HG03575 (cell line): ENCODE results near the gene P2RX1.

Source experiments
- ATAC-seq: cut with Tn5 transposase; IDR thresholded peaks from one replicate; pipeline ENCODE4 v1.9.1; 2021; ENCODE audit not compliant: unreplicated experiment, insufficient number of reproducible peaks, low FRiP score; ENCODE audit errors: extremely low read depth

Gene P2RX1

DNA sequence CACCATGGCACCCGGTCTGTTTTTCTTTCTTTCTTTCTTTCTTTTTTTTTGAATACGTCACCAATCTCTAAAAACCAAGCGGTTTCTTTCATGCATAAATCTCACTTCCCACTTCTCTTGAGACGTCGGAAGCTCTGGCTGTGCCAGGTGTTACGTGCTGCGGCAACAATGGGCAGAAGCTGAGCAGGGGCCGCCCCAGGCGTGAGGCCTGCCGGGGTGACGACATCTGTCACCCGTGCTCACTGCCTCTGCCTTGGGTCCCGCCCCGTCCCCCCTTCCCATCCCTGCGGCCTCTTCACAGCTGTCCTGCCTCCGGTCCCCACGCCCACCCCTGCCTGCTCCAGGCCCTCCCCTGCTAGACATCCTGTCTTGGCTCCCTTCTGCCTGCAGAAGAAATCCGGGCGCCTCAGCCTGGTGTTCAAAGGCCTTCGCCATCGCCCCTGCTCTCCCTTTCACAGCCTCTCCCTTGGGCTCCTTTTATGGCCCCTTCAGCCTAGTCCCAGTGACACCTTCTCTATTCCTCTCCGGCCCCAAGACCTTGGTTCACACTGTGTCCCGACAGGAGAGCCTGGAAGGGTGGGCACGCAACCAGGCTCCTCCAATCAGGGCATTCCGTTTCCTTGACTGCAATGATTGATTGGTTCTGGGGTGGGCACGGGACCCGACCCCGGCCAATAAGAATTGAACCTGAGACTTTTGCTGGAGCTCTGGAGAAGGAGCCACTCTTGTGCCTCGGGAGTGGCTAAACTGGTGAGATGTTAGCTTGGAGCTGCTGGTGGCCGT is 4.8 kb downstream of the P2RX1 start:
- no peak for ATAC-seq

DNA sequence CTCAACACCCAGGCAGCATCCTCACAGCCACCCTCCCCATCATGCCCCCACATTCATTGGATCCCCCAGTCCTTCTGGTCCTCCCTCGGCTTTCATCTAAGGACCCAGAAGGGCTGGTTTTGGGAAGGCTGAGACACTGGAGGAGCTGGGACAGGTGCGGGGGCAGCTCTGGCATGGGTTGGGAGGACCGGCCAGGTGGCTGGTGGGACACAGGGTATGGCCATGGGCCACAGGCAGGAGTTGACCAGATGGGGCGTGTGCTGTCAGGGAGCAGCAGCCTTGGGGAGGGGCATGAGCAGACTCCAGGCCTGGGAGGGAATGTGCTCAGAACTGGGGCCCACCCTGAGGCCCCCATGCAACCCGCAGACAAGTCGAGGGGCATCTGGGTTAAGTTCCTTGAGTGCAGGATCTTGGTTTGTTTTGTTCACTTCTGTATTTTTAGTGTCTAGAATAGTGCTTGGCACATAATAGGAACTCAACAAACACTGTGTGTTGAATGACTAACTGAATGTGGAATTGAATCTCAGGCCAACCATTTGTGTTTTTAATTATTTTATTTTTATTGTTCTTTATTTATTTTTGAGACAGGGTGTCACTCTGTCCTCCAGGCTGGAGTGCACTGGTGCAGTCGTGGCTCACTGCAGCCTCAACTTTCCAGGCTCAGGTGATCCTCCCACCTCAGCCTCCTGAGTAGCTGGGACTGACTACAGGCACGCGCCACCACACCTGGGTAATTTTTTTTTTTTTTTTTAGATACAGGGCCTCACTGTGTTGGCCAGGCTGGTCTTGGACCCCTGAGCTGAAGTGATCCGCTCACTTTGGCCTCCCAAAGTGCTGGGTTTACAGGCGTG is 5.6 kb downstream of the P2RX1 start:
- no peak for ATAC-seq

DNA sequence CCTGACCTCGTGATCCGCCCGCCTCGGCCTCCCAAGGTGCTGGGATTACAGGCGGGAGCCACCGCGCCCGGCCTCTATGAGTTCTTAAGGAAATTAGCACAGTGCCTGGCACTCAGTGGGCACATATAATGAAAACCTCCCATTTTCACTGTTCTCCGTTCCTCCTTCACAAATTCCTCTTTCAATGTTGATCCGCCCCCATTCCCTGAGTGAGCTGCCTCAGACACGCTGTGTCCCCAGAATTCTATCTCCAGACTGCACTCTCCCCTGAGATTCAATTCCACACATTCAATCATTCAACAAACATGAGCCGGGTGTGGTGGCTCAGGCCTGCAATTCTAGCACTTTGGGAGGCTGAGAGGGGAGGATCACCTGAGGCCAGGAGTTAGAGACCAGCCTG is 7.0 kb downstream of the P2RX1 start:
- ATAC-seq = no peak

DNA sequence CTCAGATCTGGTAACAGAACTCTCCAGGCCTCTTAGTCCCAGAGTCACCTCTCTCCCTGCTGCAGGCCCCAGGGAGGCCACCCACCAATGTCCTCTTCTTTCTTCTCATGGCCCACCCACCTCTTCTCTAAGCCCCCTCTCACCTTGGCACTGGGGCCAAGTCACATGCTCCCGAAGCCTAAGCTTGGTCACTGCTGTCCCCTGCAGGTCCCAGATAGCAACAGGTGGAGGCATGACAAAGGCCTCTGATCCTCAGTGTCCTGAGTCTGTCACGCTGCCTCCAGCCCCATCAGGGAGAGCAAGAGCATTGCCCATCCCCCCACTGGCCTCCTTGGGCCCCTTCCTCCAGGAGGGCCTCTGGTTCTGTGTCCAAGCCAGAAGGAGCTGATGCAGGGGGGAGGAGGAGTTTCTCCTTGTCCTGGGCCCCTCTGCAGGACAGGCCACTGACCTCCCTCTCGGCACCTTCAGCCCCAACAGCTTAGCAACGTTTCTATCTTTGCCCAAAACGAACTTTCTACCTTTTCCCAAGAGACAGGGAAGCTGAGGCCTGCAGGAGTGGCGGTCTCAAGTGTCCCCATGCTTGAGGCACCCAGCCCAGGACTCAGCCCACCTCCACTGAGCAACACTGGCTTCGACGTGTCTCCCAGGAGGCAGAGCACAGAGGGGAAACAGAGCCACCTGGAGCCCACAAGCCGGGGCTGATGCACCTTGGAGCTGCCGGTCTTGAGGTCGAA is 8.6 kb downstream of the P2RX1 start:
- no peak for ATAC-seq

DNA sequence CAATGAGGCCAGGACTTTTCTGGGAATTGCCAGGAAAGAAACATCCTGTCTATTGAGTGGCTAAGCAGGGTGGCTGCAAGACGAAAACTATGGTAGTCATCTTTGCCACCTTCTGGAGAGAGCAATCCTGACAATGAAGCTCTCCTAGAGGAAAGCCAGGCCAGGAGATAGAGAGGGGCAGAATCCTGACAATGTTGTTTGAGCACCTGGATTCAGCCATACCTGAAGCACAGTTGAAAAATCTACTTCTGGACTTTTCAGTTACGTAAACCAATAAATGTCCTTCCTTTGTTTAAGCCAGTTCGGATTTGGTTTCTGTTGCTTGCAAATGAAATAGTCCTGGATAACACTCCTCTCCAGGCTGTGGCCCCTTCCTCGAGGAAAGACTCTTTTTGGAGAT is 9.4 kb downstream of the P2RX1 start:
- ATAC-seq = no peak

DNA sequence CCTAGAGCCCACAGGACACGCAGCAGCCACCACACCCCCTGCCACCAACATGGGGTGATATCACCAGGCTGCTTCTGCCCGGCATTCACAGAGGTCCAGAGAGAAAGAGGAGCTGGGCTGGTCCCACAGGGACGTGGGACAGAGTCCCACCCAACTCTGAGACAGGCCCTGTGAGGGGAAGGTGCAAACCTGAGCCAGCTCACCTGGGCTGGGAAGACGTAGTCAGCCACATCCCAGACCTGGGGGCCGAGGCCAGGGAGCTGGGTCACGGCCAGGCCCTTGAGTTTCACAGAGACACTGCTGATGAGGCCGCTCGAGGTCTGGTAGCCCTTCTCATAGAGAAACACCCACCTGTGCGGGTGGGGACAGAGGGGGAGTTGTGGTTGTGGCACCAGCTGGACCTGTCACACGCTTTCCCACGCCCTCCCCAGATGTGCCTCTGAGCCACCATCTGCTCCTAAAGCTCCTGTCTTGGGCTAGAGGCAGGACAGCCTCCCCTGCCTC is 11.2 kb downstream of the P2RX1 start:
- no peak for ATAC-seq

DNA sequence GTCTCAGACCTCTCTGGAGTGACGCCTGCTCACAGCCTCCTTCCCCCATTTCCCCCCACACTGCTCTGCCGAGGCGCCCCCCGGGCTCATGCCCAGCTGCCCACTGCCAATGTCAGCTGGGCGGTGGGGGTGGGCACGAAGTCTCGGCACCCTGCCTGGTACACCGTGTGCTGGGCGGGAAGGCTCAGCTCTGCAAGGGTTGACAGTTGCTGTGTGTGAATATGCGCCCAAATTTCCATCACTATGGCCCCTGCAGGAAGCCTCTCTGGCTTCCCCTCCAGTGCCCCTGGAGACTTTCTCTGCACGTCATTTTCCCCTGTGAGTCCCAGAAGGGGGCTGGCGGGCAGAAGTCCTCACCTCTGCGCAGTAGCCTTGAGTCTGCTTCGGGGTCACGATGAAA is 11.8 kb downstream of the P2RX1 start:
- ATAC-seq = no peak

DNA sequence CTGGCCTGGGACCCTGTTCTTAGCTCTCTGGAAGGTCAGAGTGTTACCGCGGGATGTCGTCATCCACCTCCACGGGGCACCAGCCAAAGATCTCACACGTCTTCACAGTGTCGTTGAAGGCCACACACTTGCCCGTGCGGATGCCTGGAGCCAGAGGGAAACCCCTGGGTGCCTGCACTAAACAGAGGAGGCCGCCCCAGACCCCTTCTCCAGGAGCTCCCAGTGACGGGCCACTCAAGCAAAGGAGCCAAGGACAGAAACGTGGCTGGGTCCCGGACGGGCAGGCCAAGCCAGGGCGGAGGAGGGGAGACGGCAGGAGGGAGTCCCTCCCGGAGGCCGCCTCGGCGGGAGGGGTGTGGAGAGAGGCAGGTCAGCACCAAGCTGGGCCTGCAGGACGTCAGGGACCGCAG is 12.4 kb downstream of the P2RX1 start:
- no peak for ATAC-seq

DNA sequence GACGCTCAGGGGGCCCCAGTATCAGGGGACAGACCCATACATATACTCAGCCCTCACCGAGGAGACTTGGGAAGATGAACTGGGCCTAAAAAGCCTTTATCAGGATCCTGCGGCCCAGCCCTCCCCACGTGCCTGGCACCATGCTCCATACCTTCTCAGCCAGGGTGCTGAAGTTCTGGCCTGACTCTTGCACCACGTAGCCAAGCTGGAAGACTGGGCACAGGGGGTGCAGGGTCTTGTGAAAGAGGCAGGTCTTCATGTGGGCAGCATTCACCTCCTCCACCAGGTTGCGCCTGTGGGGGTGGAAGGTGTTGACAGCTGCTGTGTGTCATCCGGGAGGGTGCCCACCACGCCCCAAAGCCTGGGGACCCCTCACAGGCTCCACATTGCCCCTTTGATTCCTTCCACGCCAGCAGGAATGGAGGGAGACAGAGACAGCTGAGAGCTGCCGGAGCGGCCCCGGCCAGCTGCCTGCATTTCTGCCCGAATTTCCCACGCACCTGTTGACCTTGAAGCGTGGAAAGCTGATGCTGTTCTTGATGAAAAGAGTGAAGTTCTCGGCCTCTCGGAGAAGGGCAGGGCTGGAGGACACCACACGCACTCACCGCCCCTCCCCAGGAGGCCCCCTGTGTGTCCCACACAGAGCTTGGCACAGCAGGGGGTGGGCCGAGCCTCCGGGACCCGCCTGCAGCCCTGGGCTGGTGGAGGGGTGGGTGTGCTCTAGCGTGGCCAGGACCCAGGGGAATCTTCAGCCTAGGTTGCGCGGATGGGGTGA is 13.0 kb downstream of the P2RX1 start:
- no peak for ATAC-seq

DNA sequence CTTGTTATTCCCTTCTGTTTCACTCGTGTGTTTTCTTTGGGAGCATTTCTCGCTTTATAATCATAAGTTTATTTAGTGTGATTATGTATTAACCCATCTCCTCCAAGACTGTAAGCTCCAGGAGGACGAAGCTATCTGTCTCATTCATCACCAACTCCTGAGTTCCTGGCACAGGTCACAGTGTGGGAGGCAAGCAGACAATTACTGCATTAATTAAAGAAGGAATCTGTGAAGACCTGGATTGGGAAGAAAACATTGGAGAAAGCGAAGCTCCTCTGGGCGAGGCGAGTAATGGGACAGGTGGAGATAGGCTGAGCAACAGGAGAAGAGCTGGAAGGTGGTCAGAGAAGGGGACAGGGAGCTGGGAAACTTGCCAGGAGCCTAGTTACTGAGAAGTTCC is 15.6 kb downstream of the P2RX1 start:
- no peak for ATAC-seq

DNA sequence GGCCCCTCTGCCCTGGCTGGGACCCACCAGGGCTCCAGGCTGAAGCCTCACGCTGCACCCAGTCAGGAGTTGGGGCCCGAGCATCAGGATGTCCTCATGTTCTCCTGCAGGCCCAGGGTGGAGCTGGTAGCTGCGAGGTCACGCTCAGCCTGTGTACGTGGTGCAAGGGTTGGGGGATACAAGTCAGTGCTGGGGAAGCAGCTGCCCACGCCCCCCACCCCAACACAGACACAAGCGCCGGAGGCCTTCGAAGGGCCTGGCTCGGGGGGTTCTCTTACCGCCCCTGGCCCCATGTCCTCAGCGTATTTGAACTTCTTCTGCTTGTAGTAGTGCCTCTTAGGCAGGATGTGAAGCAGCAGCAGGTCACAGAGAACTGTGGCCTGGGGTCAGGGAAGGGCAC is 18.5 kb downstream of the P2RX1 start:
- no peak for ATAC-seq

DNA sequence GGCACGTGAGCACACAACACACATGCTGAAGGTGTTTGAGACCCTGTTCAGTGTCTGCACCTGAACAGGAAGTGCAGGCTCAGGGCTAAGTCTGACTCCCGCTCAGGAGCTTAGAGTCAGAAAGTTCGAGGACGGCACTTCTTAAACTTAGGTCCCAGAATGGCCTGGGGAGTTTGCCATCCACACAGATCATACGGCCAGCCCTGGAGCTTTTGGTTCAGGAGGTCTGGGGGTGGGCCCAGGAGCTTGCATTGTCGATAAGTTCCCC is 19.4 kb downstream of the P2RX1 start:
- no peak for ATAC-seq

DNA sequence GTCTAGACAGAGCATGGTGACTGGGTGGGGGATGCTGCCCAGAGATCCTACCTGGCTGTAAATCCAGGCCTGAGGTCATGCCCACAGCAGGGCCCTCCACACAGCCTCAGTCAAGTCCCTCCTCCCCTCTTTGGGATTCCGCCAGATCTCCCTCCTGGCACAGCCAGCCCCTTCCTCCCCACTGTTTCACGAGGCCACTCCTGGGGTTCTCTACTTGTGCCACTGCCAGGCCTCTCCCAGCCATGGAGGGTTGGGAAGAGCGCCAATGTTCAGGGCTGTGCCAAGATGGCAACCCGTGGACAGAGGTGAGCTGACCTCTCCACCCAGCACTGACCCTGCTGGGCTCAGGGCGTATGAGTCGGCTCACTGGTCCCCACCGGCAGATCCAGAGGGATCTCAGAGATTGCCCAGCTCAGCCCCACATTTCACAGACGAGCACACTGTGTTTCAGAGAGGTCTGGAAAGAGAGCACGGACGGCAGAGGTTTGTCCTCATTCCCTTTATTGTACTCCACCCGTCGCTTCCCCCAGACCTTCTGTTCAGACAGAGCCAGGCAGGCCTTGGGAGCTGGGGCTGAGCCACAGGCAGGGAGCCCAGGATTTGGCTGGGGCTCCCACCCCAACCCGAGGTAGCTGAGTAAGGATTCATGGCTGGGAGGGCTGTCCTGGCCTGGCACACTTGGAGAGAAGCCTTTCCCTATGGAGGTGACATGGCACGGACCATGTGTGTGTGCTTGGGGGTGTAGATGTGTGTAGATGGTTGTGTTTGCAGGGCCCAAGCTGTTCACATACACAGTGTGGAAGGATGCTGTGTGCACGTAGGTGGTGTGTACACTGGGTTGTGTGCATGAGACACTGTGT is 19.9 kb downstream of the P2RX1 start:
- no peak for ATAC-seq

DNA sequence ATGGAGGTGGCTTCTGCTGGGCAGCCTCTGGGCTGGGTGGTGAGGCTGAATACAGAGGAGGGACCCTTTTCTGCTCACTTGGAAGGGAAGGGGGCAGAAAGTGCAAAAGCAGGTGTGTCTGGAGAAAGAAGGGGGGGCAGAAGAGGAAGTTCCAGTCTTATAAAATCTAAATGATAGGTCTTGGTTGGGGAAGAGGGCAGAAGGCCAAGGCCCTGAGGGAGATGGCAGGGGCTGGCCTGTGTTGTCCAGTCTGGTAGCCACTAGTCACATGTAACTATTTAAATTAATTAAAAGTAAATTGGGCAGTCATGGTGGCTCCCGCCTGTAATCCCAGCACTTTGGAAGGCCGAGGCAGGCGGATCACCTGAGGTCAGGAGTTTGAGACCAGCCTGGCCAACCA is 20.9 kb downstream of the P2RX1 start:
- no peak for ATAC-seq

DNA sequence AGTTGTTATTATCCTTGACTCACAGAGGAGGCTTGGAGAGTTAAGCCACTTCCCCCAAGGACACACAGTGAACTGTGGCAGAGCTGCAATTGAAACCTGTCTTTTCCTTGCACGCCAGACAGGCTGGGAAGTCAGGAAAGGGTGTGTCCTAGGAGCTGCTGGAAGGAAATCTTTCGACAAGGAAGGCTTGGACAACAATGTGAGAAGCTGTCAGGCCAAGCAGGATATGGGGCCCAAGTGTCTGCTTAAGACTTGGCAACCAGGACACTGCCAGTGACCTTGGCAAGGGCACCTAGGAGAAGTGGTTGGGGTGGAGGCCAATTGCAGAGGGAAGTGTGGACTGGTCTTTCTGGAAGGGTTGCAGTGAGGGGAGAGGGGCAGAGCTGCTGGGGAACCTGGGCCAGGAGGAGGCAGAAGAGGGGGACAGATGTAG is 21.3 kb downstream of the P2RX1 start:
- ATAC-seq = no peak

DNA sequence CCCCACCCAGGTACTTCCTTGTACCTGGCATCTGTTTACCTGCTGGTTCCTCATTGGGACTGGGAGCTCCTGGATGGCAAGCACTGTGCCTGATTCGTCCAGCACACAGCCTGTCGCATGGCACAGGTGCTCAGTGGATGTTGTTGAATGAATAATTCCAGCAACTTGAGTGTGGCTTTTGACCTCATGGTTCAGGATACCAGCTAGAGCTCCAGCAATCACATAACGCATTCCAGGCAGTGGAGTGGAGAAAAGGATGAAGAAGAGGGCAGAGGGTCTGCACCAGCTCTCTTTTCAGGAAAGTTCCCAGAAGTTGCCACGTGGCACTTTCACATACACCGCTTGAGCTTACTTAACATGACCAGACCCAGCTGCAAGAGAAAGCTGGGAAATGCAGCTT is 22.1 kb downstream of the P2RX1 start:
- no peak for ATAC-seq

DNA sequence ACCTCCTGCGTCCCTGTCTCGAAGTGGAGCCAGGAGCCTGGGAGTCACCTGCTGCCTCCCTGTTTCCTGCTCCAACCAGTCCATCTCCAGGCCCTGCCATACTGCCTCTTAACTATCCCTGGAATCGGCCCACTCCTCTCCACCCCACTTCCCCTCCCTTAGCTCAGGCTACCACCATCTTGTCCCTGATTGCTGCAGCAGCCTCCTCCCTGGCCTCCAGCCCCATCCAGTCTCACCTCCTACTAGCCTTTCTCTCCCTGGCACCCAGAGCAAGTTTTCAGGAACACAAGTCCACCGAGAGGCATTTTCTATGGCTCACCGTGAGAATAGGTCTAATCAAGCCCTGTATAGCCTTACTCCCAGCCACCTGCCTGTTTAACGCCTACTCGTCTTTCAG is 22.5 kb downstream of the P2RX1 start:
- no peak for ATAC-seq

DNA sequence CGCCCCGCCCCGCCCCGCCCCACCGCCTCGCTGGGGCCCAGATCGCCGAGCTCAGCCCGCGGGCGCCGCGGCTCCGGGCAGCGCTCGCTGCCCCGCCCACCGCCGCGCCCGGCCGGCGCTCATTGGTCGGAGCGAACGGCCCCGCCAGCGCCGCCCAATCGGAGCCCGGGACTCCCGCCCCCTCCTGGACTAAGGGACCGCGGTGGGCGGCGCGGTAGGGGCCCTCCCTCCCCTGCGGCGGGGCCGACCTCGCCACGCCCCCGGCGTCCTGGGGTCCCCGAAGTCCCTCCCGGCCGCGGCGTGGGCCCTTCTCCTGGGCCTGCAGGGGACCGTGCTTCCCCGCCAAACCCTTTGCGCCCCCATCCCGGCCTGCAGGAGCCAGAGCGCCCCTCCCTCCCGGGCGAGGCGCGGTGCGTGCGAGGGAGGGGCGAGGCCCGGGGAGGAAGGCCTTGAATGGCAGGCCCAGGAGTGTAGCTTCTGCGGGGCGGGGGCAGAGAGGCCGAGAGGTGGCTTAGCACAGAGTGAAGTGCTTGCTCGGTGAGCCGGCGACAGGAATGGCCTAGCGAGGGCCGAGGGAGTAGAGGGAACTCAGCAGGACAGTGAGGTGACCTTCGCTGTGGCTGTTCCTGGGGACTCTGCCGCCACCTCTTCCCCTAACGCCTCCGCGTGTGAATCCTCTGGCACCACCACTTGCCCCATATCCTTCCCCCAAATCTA is 23.1 kb downstream of the P2RX1 start, which contains the start of gene CAMKK1:
TSS of gene CAMKK1 (minus strand) at position 51 of the 717 bp plus-strand sequence. CDS start 7,366 bp downstream, outside the sequence.
- ATAC-seq = no peak
